ENCODE results near the gene SHCBP1L.

DNA sequence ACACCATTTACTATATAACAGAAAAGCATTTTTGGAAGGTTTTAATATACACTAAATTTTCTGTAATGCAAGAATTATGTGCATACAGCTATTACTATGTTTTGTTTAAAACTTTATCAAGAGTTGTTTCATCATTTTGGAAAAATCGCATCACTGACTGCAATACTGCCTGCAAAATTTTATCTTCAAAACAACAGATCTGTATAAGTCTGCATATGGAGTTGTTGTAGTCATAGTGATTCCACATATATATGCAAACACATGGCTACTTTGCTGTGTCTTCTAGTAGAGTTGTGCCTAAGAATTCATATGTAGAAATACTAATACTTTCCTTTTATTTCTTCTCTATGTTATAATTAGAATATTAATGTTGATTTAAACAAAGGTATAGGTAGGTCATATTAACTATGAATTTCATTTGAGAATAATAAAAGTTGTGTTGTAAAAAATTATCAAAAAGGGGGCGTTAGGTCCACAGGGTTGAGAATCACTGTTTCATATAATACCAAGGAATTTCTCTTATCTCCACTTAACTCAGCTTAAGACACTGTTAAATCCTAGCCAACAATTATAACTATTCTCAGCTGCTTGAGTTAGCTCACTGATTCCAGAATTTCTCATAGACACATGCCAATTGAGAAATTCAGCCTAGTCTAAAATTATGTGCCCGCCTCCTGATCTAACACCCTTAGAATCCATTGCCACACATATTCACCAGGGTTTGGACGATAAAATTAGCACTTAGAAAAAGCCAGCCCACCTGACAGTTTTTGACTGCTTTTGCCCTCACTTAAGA, 47.4 kb upstream of the SHCBP1L start:
- no peak for TF ChIP-seq CTCF (IDR thresholded peaks at IDR 0.05 in 8 of 11, conservative IDR thresholded peaks at IDR 0.05 in 3 of 11)
- TF ChIP-seq POLR2A (IDR thresholded peaks at IDR 0.05) = no peak
- TF ChIP-seq POLR2AphosphoS5 (IDR thresholded peaks at IDR 0.05) = no peak
